IPS DF 6.9 (cell line): ENCODE data around the gene DISP2.

Experiments
- DNase-seq: peaks from one replicate; pipeline ENCODE4 v3.0.0-alpha.2; 2013; ENCODE audit warnings: low read depth, low spot score
- H3K27ac ChIP-seq: one replicate; pipeline ENCODE4 v1.5.1; 2013; ENCODE audit warnings: low read length, control low read depth
- H3K27me3 ChIP-seq: 2 replicates; pipeline ENCODE4 v1.6.1; 2013; ENCODE audit warnings: mild to moderate bottlenecking, low read length; ENCODE audit not compliant: control insufficient read depth, insufficient read depth
- H3K36me3 ChIP-seq: 2 replicates; pipeline ENCODE4 v1.6.1; 2013; ENCODE audit warnings: low read length; ENCODE audit not compliant: control insufficient read depth, insufficient read depth
- H3K4me1 ChIP-seq: 2 replicates; pipeline ENCODE4 v1.6.1; 2013; ENCODE audit warnings: low read length; ENCODE audit not compliant: control insufficient read depth, insufficient read depth
- H3K4me3 ChIP-seq: 2 replicates; pipeline ENCODE4 v1.5.1; 2013; ENCODE audit warnings: mild to moderate bottlenecking, low read length
- H3K9me3 ChIP-seq: 2 replicates; pipeline ENCODE4 v1.6.1; 2013; ENCODE audit warnings: low read length, inconsistent platforms; ENCODE audit not compliant: control insufficient read depth, insufficient read depth
- WGBS: extraction: QIAGEN DNeasy Blood & Tissue Kit; methylation state at CpG from one replicate; pipeline ENCODE4 v1.1.7; 2013; ENCODE audit warnings: mixed read lengths, missing lambda C conversion rate; ENCODE audit not compliant: insufficient read length, insufficient coverage; 5-methylcytosine and 5-hydroxymethylcytosine counted together

Gene DISP2

DNA sequence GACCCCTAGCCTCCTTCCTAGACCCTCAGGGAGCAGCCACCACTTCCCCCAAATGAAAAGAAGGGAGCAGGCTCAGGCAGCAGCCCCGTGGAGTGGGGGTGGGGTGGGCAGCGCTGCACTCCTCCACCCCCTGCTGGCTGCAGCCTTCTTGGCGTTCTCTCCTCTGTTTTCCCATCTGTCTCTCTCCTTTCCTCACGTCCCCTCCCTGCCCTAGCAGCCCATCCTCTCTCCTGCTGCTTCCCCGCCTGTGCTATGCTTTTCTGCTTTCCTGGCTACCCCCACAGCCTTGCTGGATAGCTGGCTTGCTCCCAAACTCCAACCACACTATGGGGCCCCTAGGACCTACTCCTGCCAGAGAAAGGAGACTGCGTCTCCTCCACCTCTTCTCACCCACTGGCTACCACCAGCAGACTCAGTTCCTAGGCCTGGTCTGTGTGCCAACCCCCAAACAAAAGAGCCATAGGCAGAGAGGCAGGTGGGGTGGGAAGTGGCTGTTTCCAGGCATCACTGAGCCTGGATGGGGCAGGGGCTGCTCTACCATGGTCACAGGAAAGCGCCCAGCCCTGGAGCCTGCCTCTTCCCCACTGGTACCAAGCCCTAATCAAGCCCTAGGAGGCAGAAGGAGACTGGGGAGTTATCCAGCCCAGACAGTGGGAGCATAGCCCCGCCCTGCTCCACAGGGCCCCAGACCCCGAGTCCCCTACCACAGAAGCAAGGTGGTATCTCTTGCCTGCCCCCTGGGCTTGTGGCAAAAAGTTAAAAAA is 3.4 kb upstream of the DISP2 start:
- DNase-seq = no peak
- H3K27me3 ChIP-seq = peaks cover 2% of the 10 kb centered on the region; the same call in 1 of the 2 replicates
- H3K36me3 ChIP-seq = no peaks in the 10 kb centered on the region
- H3K27ac ChIP-seq = no peak overlapping the region
- WGBS = no CpG with 5 or more reads among the region's 9 CpGs
- H3K9me3 ChIP-seq = no peaks in the 10 kb centered on the region
- H3K4me1 ChIP-seq = peaks cover 15% of the 10 kb centered on the region
- no peak overlapping the region for H3K4me3 ChIP-seq

DNA sequence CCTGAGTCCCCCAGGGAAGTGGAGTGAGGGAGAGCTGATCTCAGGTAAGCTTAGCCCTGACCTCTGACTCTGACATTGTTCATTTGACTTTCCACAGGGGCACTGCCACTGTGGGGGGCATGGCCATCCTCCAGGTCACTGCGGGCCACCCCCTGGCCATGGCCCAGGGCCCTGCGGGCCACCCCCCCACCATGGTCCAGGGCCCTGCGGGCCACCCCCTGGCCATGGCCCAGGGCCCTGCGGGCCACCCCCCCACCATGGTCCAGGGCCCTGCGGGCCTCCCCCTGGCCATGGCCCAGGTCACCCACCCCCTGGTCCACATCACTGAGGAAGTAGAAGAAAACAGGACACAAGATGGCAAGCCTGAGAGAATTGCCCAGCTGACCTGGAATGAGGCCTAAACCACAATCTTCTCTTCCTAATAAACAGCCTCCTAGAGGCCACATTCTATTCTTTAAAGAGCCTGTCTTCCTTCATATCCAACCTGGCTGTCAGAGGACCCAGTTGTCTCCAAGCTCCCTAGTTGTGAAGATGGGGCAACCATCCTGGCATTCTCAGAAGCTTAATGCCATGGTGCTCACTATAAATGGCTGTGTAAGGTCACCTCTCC is 1.9 kb upstream of the DISP2 start:
- no peak overlapping the region for H3K4me3 ChIP-seq
- H3K27me3 ChIP-seq = peaks cover 2% of the 10 kb centered on the region; the same call in 1 of the 2 replicates
- no peak for DNase-seq
- H3K9me3 ChIP-seq = no peaks in the 10 kb centered on the region
- no CpG with 5 or more reads among the region's 5 CpGs for WGBS
- no peaks in the 10 kb centered on the region for H3K36me3 ChIP-seq
- H3K4me1 ChIP-seq = peaks cover 15% of the 10 kb centered on the region
- H3K27ac ChIP-seq = no peak overlapping the region

DNA sequence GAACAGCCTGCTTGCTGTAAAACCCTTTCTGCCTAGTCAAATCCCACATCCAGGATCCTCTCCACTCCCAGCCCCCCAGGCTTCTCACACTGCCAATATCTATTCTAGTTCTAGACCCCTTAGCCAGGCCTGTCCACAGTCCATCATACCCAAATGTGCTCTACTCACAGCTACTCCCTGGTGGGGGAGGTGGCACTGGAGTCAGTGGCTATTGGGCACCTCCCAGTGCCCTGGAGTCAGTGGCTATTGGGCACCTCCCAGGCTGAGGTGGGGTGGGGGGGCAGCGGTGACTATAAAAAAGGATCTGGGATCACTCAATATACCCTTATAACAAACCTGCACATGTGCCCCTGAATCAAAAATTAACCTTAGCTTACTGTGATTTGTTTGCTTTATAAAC is 773 bp upstream of the DISP2 start:
- Histone ChIP-seq H3K36me3 (no peaks in the 10 kb centered on the region), H3K27me3 (peaks cover 2% of the 10 kb centered on the region; the same call in 1 of the 2 replicates), H3K27ac (no peak overlapping the region), H3K4me1 (peaks cover 15% of the 10 kb centered on the region), H3K9me3 (no peaks in the 10 kb centered on the region), H3K4me3 (no peak overlapping the region)
- no CpG with 5 or more reads among the region's 1 CpG for WGBS
- no peak for DNase-seq

DNA sequence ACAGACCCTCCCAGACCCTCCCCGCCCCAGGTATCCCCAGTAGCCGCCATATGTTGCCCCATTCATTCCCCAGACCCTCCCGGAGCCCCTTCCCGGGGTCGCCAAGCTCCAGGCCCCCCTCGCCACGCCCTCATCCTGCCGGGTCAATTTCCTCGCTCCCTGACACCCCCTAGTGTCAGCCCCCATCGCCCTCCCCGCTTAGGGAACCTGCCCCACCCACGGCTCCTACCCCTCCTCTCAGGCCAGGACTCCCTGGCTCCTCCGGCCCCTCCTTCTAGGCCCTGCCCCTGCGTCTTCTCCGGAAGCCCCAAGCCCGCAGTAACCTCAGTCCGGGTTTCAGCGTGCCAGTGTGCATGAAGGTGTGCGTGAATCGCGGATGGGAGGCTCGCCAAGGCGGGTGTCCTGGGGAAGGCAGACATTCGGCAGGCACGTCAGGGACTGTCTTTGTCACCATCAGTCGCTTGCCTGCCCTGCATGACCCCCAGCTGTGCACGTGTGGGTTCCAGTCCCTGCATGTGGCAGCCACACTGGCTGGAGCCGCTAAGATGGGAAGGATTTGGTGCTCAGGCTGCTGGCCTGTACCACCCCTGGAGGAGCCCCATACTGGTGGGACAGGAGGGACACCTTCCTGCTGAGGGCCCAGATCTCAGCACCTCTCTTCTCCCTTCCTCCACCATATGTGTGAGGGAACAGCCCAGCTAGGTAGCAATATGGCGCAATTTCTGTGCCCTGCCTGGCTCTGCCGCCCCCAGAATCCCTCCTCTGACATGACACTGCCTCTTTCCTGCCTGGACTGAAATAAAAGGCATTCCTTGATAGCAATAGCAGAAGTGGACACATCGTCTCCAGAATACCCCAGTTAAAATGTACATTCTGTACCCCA is 693 bp downstream of the DISP2 start:
- WGBS = no CpG with 5 or more reads among the region's 31 CpGs
- no peak overlapping the region for H3K27ac ChIP-seq
- DNase-seq = no peak
- no peaks in the 10 kb centered on the region for H3K9me3 ChIP-seq
- peak overlapping the region; percentile 44; the same call in 1 of the 2 replicates for H3K4me3 ChIP-seq
- H3K4me1 ChIP-seq = peaks cover 15% of the 10 kb centered on the region
- peaks cover 2% of the 10 kb centered on the region; the same call in 1 of the 2 replicates for H3K27me3 ChIP-seq
- no peaks in the 10 kb centered on the region for H3K36me3 ChIP-seq

DNA sequence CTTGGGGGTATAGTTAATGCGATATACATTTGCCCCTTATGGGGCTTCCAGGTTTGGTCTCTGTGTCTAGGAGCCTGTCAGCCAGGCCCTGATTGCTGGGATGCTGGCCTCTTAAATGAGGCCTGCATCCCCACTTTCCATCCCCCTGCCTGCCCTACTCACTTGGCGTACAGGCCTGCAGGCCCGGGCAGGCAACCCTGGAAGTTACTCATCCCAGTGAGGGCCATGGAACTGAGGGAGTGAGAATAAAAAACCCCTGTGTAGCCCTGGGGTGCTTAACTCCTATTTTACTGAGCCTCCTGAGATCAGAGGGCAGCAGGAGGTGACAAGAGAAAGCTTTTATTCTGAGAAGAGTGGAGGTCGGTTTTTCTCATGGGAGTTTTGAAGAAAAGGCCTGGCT is 2.0 kb downstream of the DISP2 start:
- Histone ChIP-seq H3K27ac (no peak overlapping the region), H3K27me3 (peaks cover 2% of the 10 kb centered on the region; the same call in 1 of the 2 replicates), H3K9me3 (no peaks in the 10 kb centered on the region), H3K4me1 (peaks cover 4% of the 10 kb centered on the region), H3K36me3 (no peaks in the 10 kb centered on the region), H3K4me3 (no peak overlapping the region)
- no peak for DNase-seq
- WGBS = no CpG with 5 or more reads among the region's 4 CpGs

DNA sequence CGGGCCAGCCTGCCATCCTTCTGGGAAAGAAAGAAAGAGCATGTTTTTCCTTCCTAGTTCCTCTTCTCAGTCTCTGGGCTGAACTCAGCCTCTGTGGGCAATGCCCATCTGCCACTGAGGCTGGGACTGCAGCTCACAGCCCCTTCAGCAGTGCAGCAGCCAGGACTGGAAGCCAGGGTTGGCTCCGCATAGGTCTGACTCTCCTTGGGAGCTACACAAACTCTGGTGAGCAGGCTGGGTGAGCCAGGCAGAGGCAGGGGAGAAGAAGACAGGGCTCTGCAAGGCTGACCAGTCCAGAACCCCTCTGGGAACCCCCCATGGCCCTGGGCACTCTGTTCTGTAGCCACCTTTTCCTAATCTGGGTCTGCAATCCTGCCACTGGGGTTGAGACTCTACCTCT is 3.6 kb downstream of the DISP2 start:
- no CpG with 5 or more reads among the region's 2 CpGs for WGBS
- H3K27me3 ChIP-seq = peaks cover 2% of the 10 kb centered on the region; the same call in 1 of the 2 replicates

DNA sequence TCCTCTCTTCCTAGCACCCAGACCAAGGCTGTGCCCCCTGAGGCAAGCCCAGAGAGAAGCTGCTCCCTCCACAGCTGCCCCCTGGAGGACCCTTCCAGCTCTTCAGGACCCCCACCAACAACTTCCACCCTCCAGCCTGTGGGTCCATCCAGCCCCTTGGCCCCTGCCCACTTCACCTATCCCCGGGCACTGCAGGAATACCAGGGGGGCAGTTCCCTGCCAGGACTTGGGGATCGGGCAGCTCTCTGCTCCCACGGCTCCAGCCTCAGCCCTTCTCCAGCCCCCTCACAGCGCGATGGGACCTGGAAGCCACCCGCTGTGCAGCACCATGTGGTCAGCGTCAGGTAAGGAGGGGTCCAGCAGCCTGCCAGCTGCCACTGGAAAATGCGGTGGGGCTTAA is 5.6 kb downstream of the DISP2 start:
- H3K9me3 ChIP-seq = no peaks in the 10 kb centered on the region
- no peak overlapping the region for H3K27ac ChIP-seq
- H3K4me3 ChIP-seq = no peak overlapping the region
- no peak for DNase-seq
- peaks cover 5% of the 10 kb centered on the region for H3K4me1 ChIP-seq
- H3K27me3 ChIP-seq = no peaks in the 10 kb centered on the region; the same call in 1 of the 2 replicates
- WGBS = no CpG with 5 or more reads among the region's 8 CpGs
- no peaks in the 10 kb centered on the region for H3K36me3 ChIP-seq

More for the DNA sequence above, 3.6 kb downstream of the DISP2 start:
- peaks cover 4% of the 10 kb centered on the region for H3K4me1 ChIP-seq
- no peak overlapping the region for H3K4me3 ChIP-seq
- H3K36me3 ChIP-seq = no peaks in the 10 kb centered on the region
- H3K9me3 ChIP-seq = no peaks in the 10 kb centered on the region
- DNase-seq = no peak
- H3K27ac ChIP-seq = no peak overlapping the region

DNA sequence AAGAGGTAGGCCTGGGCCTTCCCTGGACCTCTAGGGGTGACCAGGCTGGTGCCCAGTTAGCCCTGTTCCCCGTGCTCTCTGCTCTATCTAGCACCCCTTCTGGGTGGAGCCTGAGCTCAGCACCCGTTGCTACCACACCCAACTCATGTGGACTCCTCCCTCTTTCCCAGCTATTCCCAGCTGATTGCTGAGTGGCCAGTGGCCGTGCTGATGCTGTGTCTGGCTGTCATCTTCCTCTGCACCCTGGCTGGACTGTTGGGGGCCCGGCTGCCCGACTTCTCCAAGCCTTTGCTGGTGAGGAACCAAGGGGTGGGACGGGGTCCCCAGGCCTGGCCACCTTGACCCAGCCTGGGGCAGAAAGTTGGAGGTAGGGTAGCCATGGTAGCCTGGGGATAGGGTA is 6.2 kb downstream of the DISP2 start:
- no peaks in the 10 kb centered on the region for H3K36me3 ChIP-seq
- H3K9me3 ChIP-seq = no peaks in the 10 kb centered on the region
- H3K27me3 ChIP-seq = no peaks in the 10 kb centered on the region; the same call in 1 of the 2 replicates
- no peak for DNase-seq
- no peak overlapping the region for H3K4me3 ChIP-seq
- H3K4me1 ChIP-seq = peaks cover 1% of the 10 kb centered on the region; the same call in 1 of the 2 replicates
- no CpG with 5 or more reads among the region's 6 CpGs for WGBS
- no peak overlapping the region for H3K27ac ChIP-seq

DNA sequence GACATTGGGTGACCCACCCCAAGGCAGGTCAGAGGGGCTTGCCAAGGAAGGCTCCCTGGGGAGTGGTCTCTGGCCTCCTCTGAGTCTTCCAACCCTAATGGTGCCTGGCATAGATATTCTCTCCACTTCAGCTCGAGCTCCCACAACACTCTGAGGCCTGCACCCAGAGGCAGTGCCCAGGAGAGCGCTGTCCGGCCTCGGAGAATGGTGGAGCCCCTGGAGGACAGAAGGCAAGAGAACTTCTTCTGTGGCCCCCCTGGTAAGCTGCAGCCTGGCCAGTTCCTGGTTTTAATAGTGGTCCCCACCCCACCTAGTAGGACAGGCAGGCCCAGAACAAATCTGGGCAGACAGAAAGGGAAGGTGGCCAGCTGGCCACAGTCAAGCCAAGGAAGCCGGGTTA is 7.0 kb downstream of the DISP2 start:
- no peaks in the 10 kb centered on the region for H3K9me3 ChIP-seq
- no CpG with 5 or more reads among the region's 5 CpGs for WGBS
- peaks cover 1% of the 10 kb centered on the region; the same call in 1 of the 2 replicates for H3K4me1 ChIP-seq
- no peak overlapping the region for H3K4me3 ChIP-seq
- no peaks in the 10 kb centered on the region; the same call in 1 of the 2 replicates for H3K27me3 ChIP-seq
- no peaks in the 10 kb centered on the region for H3K36me3 ChIP-seq
- DNase-seq = no peak
- no peak overlapping the region for H3K27ac ChIP-seq
